Muscle of back (tissue), 11 donors: ENCODE measurements around the gene WIF1. TPM values are rescaled to one million over a fixed set of nuclear protein-coding genes. Genes with fewer than 3 reads are reported as not detected.

Experiments
- DNase-seq, 3 donors: peaks; one replicate each; pipeline versions ENCODE4 v3.0.0 to v3.0.0-alpha.2; 2013
- polyA plus RNA-seq, 10 donors: library from polyadenylated mRNA; unstranded; fragments of 120-200 nt; gene quantifications; one replicate each; pipeline ENCODE4 v1.2.1, GENCODE V29; 2013; ENCODE audit not compliant: insufficient read length in 10 of 10

The WIF1 gene
- polyA plus RNA-seq, 10 donors, result 0.61 to 20.7 (median 2.6) TPM

DNA sequence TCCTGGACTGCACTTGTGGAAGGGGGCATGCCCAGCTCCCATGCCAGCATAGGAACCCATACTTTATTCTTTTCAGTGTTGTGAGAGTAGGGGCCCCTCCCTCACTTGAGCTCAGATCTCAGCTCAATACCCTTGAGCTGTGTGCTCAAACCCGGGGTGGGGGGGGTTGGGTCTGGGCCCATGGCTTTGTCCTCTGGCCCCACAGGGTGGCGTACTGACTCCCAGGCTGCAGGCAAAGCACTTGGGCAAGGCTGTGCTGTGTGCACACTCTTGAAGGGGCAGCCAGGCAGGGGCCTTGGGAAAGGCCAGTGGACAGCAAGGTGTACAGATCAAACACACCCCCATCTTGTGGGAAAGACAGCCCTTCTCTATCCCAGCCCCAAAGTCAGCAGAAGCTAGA lies 81.8 kb downstream of the WIF1 start:
- DNase-seq, result no peak

GRCh38 chr12:65025136-65025535 lies 96.0 kb downstream of the WIF1 start:
- no peak for DNase-seq

DNA sequence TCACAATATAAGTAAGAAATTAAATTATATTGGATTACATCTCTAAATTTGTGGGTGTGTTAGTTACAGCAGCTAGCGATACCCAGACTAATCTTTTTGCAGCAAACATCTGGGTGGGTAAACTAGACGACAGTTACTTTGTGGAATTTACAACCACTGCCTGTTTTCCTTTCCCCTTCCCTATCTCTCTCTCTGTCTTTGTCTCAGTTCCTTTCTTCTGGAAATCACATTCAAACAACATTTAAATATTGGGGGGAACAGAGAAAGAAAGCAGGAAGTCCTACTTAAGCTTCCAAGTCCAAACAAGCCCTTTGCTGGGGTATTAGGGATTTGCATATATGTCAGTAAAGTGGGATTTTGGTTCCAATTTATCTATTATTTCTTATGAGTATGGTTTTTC lies 97.6 kb downstream of the WIF1 start:
- no peak for DNase-seq

GRCh38 chr12:65022960-65023359 lies 98.1 kb downstream of the WIF1 start:
- DNase-seq, result no peak

GRCh38 chr12:65022421-65022820 lies 98.7 kb downstream of the WIF1 start:
- DNase-seq, result no peak

- DNase-seq, result peak in 2 of 3 donors; percentile 14 to 17
Observed at GRCh38 chr12:65019696-65020234, 101.3 kb downstream of the WIF1 start.

GRCh38 chr12:65016881-65017650 lies 104.0 kb downstream of the WIF1 start:
- no peak for DNase-seq

DNA sequence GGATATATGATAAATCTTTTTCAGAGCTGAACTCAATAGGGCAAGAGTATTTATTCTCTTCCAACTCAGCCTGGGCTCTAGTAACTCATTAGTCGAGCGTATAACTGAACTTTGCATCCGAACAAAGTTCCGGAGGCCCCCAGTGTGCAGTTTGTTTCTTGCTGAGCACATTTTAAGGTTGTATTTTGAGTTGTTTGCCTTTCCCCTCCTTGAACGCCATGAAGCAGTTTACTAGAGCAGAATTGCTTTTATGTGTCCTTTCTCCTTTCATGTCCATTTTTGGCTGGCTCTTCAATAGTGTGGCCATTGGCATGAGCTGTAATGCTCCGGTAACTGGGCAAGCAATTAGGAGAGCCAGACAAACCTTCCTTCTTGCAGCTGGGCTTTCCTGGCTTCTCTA lies 105.3 kb downstream of the WIF1 start:
- peak in 1 of 3 donors; percentile 27 for DNase-seq

GRCh38 chr12:65014504-65015271 lies 106.4 kb downstream of the WIF1 start:
- DNase-seq, result no peak

DNA sequence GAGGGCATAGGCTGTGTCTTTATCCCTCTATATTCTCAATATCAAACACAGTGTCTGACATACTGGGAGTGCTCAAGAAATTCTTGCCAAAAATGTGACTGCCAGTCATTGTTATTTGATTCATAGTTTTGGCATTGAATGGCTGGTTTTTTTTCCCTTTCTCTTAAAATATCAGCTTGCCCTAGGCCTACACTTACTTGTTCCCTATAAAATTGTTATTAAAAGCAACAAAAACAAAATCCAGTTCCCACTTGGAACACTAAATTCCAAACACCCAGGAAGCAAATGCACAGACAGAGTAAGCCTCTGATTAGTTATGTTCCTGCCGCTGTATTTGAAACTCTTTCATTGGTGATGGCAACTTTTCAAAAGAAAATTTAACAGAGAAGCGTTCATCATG lies 110.7 kb downstream of the WIF1 start:
- DNase-seq, result no peak

- no peak for DNase-seq
Observed at GRCh38 chr12:65005716-65006115, 115.4 kb downstream of the WIF1 start.

GRCh38 chr12:65004270-65004669 lies 116.8 kb downstream of the WIF1 start:
- no peak for DNase-seq

Other genes with a start within 250 kb of the WIF1 start
- gene LEMD3, start 48.3 kb upstream of the WIF1 start, polyA plus RNA-seq, result 10 to 100 TPM; 15.8 to 24.2 (median 19.8) TPM
- 10 to 100 TPM; 35.3 to 55.5 (median 41.6) TPM for gene MSRB3, start 157.4 kb upstream of the WIF1 start, polyA plus RNA-seq